GM12878 (cell line): Measurements from ENCODE around the gene SLC39A5. TPM values are rescaled to one million over a fixed set of nuclear protein-coding genes. Genes with fewer than 3 reads are reported as not detected.

Experiments
- ATF7 ChIP-seq: fragments of 450-650 bp; IDR thresholded peaks from 2 replicates; pipeline ENCODE4 v1.6.1; 2016; ENCODE audit warnings: low read depth, mild to moderate bottlenecking
- BHLHE40 ChIP-seq, 2 experiments: fragments of 450-650 bp in 1 of 2; IDR thresholded peaks; 2 replicates each; pipeline ENCODE4 v1.6.1; 2011 to 2017; ENCODE audit warnings: low read depth in 2 of 2, borderline replicate concordance in 1 of 2, improper control_type of control experiment in 1 of 2, low read length in 1 of 2, mild to moderate bottlenecking in 1 of 2
- CREM ChIP-seq: IDR thresholded peaks from 2 replicates; pipeline ENCODE4 v1.6.1; 2014; ENCODE audit warnings: antibody characterized with exemption, low read depth
- E2F4 ChIP-seq: IDR thresholded peaks from 2 replicates; pipeline ENCODE4 v1.6.1; 2012; ENCODE audit warnings: low read depth, low read length, improper control_type of control experiment
- EED ChIP-seq: sonication (generic); IDR thresholded peaks from 2 replicates; pipeline ENCODE4 v1.6.1; 2016; ENCODE audit warnings: antibody characterized with exemption, low read depth
- EP300 ChIP-seq, 2 experiments: fragments of 150-350 bp in 1 of 2; IDR thresholded peaks; 2 replicates each; pipeline ENCODE4 v1.6.1; 2011 to 2012; ENCODE audit warnings: low read depth in 2 of 2, low read length in 2 of 2, borderline replicate concordance in 1 of 2, improper control_type of control experiment in 1 of 2, inconsistent platforms in 1 of 2; ENCODE audit not compliant: control insufficient read depth in 1 of 2
- EZH2 ChIP-seq: IDR thresholded peaks from 2 replicates; pipeline ENCODE4 v1.6.1; 2012; ENCODE audit warnings: low read depth, mild to moderate bottlenecking, control low read depth, inconsistent platforms, low read length, borderline replicate concordance; ENCODE audit not compliant: control insufficient read depth
- GABPA ChIP-seq: IDR thresholded peaks from 2 replicates; pipeline ENCODE4 v1.6.1; 2014; ENCODE audit warnings: antibody characterized with exemption, low read depth, mild to moderate bottlenecking, inconsistent platforms
- JUNB ChIP-seq: IDR thresholded peaks from 2 replicates; pipeline ENCODE4 v1.6.1; 2016; ENCODE audit warnings: antibody characterized with exemption, mild to moderate bottlenecking
- JUND ChIP-seq: IDR thresholded peaks from 2 replicates; pipeline ENCODE4 v1.6.1; 2012; ENCODE audit warnings: low read depth, mild to moderate bottlenecking, low read length, improper control_type of control experiment, moderate library complexity
- MXI1 ChIP-seq: fragments of 150-350 bp; IDR thresholded peaks from 2 replicates; pipeline ENCODE4 v1.6.1; 2011; ENCODE audit warnings: low read depth, mild to moderate bottlenecking, inconsistent platforms, low read length, improper control_type of control experiment
- NFIC ChIP-seq: IDR thresholded peaks from 2 replicates; pipeline ENCODE4 v1.6.1; 2012; ENCODE audit warnings: low read depth, mild to moderate bottlenecking, inconsistent platforms, low read length, moderate library complexity
- NFYB ChIP-seq: IDR thresholded peaks from 2 replicates; pipeline ENCODE4 v1.6.1; 2011; ENCODE audit warnings: low read depth, mild to moderate bottlenecking, low read length, improper control_type of control experiment, moderate library complexity; ENCODE audit not compliant: insufficient read depth
- POLR2A ChIP-seq: IDR thresholded peaks from 2 replicates; pipeline ENCODE4 v1.6.1; 2011; ENCODE audit warnings: low read depth, mild to moderate bottlenecking, low read length
- POLR2AphosphoS5 ChIP-seq: IDR thresholded peaks from 2 replicates; pipeline ENCODE4 v1.6.1; 2011; ENCODE audit warnings: mild to moderate bottlenecking, low read length, inconsistent platforms
- POU2F2 ChIP-seq: IDR thresholded peaks from 3 replicates; pipeline ENCODE4 v1.6.1; 2011; ENCODE audit warnings: low read depth, mild to moderate bottlenecking, low read length, borderline replicate concordance
- RELA ChIP-seq: fragments of 450-650 bp; IDR thresholded peaks from 2 replicates; pipeline ENCODE4 v1.8.0; 2014; ENCODE audit warnings: borderline replicate concordance; ENCODE audit not compliant: partially characterized antibody
- SKIL ChIP-seq: fragments of 450-650 bp; IDR thresholded peaks from 2 replicates; pipeline ENCODE4 v1.6.1; 2017; ENCODE audit warnings: mild to moderate bottlenecking, low read depth, inconsistent platforms; ENCODE audit not compliant: poor library complexity, severe bottlenecking
- SPI1 ChIP-seq: IDR thresholded peaks from 2 replicates; pipeline ENCODE4 v1.6.1; 2011; ENCODE audit warnings: low read depth, mild to moderate bottlenecking, low read length, moderate library complexity, borderline replicate concordance; ENCODE audit not compliant: insufficient read depth
- ZNF274 ChIP-seq: IDR thresholded peaks from one replicate; pipeline ENCODE4 v1.8.0; 2011; ENCODE audit not compliant: insufficient read length, insufficient read depth
- ZSCAN29 ChIP-seq: fragments of 450-650 bp; IDR thresholded peaks from 2 replicates; pipeline ENCODE4 v1.6.1; 2017; ENCODE audit warnings: mild to moderate bottlenecking, moderate library complexity
- polyA plus RNA-seq, 11 experiments: library from polyadenylated mRNA; depleted of rRNA in 4 of 11; unstranded in 6 of 11; stranded (reverse) in 5 of 11; fragments of >200 nt; fragmentation: Nextera tagmentation in 4 of 11; fragmentation: Illumina TruSeq in 1 of 11; extraction: Ambion mirVana in 4 of 11; extraction: Trizol in 1 of 11; gene quantifications; 1 replicate in 1 of 11; 2 replicates in 10 of 11; pipeline versions ENCODE4 v1.2.1 to v1.2.3, GENCODE V29; 2011 to 2016; ENCODE audit warnings: inconsistent platforms in 2 of 11, missing spikeins in 2 of 11, low read depth in 1 of 11
- total RNA-seq, 4 experiments: library from RNA; depleted of rRNA in 3 of 4; stranded (reverse); fragments of >200 nt in 3 of 4; fragmentation: Illumina TruSeq in 1 of 4; extraction: Trizol in 1 of 4; gene quantifications; 2 replicates each; pipeline versions ENCODE4 v1.2.1 to v1.2.3, GENCODE V29; 2013 to 2021
- TF ChIP-seq, protein P1 (sequence below): fragments of 450-650 bp; IDR thresholded peaks from 2 replicates; pipeline ENCODE4 v1.6.1; 2017; ENCODE audit warnings: low read depth, mild to moderate bottlenecking, moderate library complexity
- TF ChIP-seq, protein P2 (sequence below): IDR thresholded peaks from 2 replicates; pipeline ENCODE4 v1.6.1; 2011; ENCODE audit warnings: low read depth, mild to moderate bottlenecking, low read length, moderate library complexity, borderline replicate concordance; ENCODE audit errors: extremely low read depth

Gene SLC39A5
- total and polyA plus RNA-seq, 10 of the 15 experiments (the other 5 are each of a cell fraction or from before 2014, with no cell fraction given) = 0.15 to 0.56 (median 0.15) TPM; not detected in 7

DNA sequence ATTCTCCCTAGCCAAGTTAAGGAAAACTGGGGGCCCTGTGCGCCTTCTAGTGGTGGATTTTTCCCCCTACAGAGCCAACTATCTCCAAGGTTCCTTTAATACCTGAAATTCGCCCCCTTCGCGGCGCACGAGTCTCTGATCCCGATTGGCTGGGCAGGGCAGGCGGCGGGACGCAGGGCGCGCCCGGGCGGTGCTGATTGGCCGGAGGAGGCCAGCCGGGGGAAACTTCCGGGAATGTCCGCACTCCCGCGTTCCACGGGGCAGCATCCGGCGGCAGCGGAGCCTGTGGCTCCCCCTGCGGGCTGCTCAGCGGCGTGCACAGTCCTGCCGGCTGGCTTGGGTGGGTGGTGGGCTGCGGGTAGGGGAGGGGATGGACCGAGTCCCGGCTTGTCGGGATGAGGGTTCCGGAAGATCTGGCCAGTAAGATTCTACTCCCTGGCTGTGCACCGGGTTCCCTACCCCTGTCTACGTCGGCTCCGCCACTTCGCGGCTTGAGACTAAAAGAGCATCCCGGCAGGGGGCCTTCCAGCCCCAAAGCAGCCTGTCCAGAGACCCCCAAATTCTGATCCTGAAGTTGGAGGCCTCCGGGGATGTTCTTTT, 5.6 kb upstream of the SLC39A5 start, which contains the start of gene NABP2 (continued):
- TF ChIP-seq E2F4 = peak; percentile 82
- no peak for TF ChIP-seq JUNB
- TF ChIP-seq JUND = no peak
- peak; percentile 82 for TF ChIP-seq RELA
- no peak for TF ChIP-seq NFIC
- no peak for TF ChIP-seq ZNF274
- peak; percentile 96 for TF ChIP-seq ZSCAN29
- TF ChIP-seq GABPA = peak; percentile 85
- TF ChIP-seq EP300 (IDR thresholded peaks at IDR 0.05; ENCODE audit: borderline replicate concordance in 1 of 2, control insufficient read depth in 1 of 2, low read depth in 2 of 2, low read length in 2 of 2) = 0 out of 4 replicates have a peak, but pooled peaks of 1 of the 2 experiments have one; percentile 7
- TF ChIP-seq CREM = peak; percentile 57; the same call in 1 of the 2 replicates
- TF ChIP-seq, protein P1, sequence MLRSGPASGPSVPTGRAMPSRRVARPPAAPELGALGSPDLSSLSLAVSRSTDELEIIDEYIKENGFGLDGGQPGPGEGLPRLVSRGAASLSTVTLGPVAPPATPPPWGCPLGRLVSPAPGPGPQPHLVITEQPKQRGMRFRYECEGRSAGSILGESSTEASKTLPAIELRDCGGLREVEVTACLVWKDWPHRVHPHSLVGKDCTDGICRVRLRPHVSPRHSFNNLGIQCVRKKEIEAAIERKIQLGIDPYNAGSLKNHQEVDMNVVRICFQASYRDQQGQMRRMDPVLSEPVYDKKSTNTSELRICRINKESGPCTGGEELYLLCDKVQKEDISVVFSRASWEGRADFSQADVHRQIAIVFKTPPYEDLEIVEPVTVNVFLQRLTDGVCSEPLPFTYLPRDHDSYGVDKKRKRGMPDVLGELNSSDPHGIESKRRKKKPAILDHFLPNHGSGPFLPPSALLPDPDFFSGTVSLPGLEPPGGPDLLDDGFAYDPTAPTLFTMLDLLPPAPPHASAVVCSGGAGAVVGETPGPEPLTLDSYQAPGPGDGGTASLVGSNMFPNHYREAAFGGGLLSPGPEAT = peak; percentile 92
- TF ChIP-seq EED = peak; percentile 74
- TF ChIP-seq, protein P2, sequence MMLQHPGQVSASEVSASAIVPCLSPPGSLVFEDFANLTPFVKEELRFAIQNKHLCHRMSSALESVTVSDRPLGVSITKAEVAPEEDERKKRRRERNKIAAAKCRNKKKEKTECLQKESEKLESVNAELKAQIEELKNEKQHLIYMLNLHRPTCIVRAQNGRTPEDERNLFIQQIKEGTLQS = peak; percentile 49; the same call in 1 of the 2 replicates
- TF ChIP-seq EZH2 = no peak
- TF ChIP-seq MXI1 = peak; percentile 86
- peak; percentile 78 for TF ChIP-seq POLR2A
- no peak for TF ChIP-seq SPI1
- TF ChIP-seq POU2F2 = 0 out of 3 replicates have a peak, but pooled peaks have one; percentile 30
- peak; percentile 92 for TF ChIP-seq NFYB
- 0 out of 2 replicates have a peak, but pooled peaks have one; percentile 17 for TF ChIP-seq ATF7
- no peak for TF ChIP-seq SKIL
- peak; percentile 29; the same call in 1 of the 2 replicates for TF ChIP-seq POLR2AphosphoS5
- peak; percentile 70 to 89 for TF ChIP-seq BHLHE40 (IDR thresholded peaks at IDR 0.05; ENCODE audit: borderline replicate concordance in 1 of 2, low read depth in 2 of 2, low read length in 1 of 2)
